ENCODE data around the gene ZNF865.

DNA sequence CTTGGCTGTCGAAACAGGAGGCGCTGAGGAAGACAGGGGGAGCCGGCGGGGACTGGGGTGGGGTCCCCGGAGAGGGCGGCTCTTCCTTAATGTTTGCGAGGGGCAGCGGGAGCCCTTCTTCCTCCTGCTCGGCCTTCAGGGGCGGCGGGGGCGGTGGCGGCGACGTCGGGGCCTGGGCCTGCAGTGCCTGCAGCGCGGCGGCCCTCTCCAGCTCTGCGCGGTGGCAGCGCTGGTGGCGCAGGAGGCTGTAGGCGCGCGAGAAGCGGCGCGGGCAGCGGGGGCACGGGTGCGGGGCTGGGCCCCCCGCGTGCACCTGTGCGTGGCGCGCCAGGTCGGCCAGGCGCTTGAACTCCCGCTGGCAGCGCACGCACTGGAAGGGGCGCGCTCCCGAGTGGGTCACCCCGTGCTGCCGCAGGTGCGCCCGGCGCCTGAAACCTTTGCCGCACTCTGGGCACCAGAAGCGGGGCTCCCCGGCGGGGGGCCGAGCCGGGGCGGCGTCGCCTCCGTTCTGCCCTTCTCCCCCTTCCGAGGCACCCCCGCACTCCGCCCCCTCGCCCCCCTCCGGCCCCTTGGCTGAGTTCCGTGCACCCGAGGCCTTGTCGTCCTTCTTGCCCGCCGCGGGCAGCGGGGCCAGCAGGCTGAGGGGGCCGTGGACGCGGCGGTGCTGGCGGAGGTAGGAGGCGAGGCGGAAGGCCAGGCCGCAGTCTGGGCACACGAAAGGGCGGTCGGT is 27.3 kb upstream of the ZNF865 start:
- TF ChIP-seq, protein P1, sequence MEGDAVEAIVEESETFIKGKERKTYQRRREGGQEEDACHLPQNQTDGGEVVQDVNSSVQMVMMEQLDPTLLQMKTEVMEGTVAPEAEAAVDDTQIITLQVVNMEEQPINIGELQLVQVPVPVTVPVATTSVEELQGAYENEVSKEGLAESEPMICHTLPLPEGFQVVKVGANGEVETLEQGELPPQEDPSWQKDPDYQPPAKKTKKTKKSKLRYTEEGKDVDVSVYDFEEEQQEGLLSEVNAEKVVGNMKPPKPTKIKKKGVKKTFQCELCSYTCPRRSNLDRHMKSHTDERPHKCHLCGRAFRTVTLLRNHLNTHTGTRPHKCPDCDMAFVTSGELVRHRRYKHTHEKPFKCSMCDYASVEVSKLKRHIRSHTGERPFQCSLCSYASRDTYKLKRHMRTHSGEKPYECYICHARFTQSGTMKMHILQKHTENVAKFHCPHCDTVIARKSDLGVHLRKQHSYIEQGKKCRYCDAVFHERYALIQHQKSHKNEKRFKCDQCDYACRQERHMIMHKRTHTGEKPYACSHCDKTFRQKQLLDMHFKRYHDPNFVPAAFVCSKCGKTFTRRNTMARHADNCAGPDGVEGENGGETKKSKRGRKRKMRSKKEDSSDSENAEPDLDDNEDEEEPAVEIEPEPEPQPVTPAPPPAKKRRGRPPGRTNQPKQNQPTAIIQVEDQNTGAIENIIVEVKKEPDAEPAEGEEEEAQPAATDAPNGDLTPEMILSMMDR (IDR thresholded peaks at IDR 0.05; ENCODE audit: insufficient read depth, low read length, poor library complexity, severe bottlenecking), result no peak
- no peak for TF ChIP-seq EZH2phosphoT487 (conservative IDR thresholded peaks at IDR 0.05; ENCODE audit: low read length)

Data from SU-DHL-6 (cell line).